HG03521 (cell line): Measurements from ENCODE around the gene TLK2.
"Not testable (repeated sequence)": the region's sequence is repeated elsewhere in the genome, so short reads cannot be mapped to it uniquely, and the experiment has no call there.

ENCODE experiments used
- ATAC-seq: cut with Tn5 transposase; IDR thresholded peaks from one replicate; pipeline ENCODE4 v1.9.1; 2021; ENCODE audit warnings: mild to moderate bottlenecking, moderate library complexity; ENCODE audit not compliant: unreplicated experiment

TLK2 gene

GRCh38 chr17:62482553-62482952, 3.9 kb downstream of the TLK2 start:
- ATAC-seq: not testable (repeated sequence)

GRCh38 chr17:62490990-62491389, 12.4 kb downstream of the TLK2 start:
- not testable (repeated sequence) for ATAC-seq

- ATAC-seq: not testable (repeated sequence)
These were observed 14.5 kb downstream of the TLK2 start for GRCh38 chr17:62493049-62493655.

GRCh38 chr17:62494073-62494472, 15.4 kb downstream of the TLK2 start:
- not testable (repeated sequence) for ATAC-seq

- not testable (repeated sequence) for ATAC-seq
These were observed 17.7 kb downstream of the TLK2 start for GRCh38 chr17:62496344-62496743.

- ATAC-seq: not testable (repeated sequence)
These were observed 20.2 kb downstream of the TLK2 start for GRCh38 chr17:62498796-62499195.

- not testable (repeated sequence) for ATAC-seq
These were observed 21.8 kb downstream of the TLK2 start for GRCh38 chr17:62500463-62500862.

DNA sequence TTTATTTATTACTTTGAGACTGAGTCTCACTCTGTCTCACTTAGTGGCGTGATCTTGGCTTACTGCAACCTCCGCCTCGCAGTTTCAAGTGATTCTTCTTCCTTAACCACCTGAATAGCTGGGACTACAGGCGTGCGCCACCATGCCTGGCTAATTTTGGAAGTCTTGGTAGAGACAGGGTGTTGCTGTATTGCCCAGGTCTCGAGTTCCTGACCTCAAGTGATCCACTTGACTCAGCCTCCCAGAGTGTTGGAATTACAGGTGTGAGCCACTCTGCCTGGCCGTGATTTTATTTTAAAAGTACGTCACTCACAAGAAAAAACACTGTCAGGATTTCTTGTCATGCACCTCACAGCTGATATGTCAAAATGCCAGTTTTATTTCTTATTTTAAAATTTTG, 26.2 kb downstream of the TLK2 start:
- ATAC-seq: not testable (repeated sequence)

- ATAC-seq: not testable (repeated sequence)
These were observed 28.7 kb downstream of the TLK2 start for GRCh38 chr17:62507191-62507836.

- not testable (repeated sequence) for ATAC-seq
These were observed 31.7 kb downstream of the TLK2 start for GRCh38 chr17:62510247-62510819.

DNA sequence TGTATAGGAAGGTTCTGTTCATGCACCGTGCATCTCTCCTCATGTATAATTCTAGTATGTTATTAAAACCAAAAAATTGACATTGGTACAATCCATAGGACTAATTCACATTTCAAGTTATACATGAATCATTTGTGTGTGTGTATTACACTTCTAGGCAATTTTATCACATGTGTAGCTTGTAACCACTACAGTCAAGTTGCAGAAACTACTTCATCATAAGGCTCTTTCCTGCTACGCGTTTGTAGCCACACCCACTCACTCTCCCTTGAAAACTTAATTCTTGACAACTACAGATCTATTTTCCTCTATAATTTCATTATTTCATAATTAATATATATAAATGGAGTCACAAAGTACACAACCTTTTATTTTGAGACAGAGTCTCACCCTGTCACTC, 32.4 kb downstream of the TLK2 start:
- not testable (repeated sequence) for ATAC-seq

- not testable (repeated sequence) for ATAC-seq
These were observed 37.8 kb downstream of the TLK2 start for GRCh38 chr17:62516376-62516775.

GRCh38 chr17:62521295-62521694, 42.7 kb downstream of the TLK2 start:
- ATAC-seq: not testable (repeated sequence)

GRCh38 chr17:62524077-62524476, 45.5 kb downstream of the TLK2 start:
- not testable (repeated sequence) for ATAC-seq

DNA sequence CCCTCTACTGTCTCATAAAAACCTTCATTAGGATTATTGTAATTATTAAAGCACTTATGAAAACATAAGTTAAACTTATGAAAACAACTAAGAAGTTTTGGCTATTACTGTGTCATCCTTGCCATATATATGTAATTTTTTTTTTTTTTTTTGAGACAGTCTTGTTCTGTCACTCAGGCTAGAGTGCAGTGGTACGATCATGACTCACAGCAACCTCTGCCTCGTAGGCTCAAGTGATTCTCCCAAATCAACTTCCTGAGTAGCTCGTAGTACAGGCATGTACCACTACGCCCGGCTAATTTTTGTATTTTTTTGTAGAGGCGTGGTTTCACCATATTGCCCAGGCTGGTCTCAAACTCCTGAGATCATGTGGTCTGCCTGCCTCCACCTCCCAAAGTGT, 46.7 kb downstream of the TLK2 start:
- ATAC-seq: not testable (repeated sequence)

DNA sequence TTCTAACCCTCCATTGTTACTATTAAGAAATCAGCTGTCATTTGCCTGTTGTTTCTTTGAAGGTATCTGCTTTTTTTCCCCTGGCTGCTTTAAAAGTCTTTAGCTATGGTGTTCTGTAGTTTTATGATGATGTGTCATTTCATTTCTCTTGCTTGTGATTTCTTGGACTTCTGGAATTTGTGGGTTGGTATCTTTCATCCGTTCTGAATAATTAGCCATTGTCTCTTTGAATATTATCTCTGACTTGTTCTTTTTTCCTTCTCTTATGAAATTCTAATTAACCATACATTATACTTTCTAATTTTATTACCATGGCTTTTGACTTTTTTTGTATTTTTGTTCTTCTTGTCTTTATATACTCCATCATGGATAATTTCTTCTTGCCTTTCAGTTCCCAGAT, 52.3 kb downstream of the TLK2 start:
- ATAC-seq: not testable (repeated sequence)

DNA sequence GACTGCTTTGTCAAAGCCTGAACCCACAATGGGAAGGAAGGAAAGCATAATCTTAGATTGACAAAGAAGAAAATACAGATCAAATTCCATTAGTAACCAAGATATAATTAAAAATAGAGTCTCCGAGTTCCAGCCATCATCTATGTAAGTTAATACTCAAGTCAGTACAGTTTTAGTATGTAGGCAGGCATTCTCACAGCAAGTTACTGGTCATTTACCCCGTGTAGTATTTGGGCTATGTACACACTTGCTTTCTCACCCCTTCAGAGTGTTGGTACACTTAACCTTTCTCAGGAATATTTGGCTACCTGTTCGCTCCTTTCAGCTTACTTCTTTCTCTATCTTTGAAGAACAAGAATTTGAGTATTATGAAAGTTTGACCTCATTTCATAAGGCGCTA, 57.9 kb downstream of the TLK2 start:
- not testable (repeated sequence) for ATAC-seq

DNA sequence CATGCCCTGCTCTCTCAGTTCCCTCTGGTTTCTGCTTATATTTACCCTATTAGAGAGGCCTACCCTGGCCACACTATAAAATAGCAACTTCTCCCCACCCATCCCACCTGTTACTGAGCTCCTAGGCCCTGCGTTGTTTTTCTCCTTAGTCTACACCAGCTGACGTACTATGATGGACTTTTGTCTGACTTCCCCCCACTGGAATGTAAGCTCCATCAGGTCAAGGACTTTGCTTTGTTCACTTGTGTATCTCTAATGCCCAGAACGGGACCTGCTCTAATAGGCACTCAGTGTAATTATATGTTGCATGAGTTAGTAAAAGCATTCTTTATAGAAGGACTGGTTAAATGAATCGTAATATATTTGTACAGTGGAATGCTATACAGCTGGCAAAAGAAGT, 62.4 kb downstream of the TLK2 start:
- not testable (repeated sequence) for ATAC-seq

DNA sequence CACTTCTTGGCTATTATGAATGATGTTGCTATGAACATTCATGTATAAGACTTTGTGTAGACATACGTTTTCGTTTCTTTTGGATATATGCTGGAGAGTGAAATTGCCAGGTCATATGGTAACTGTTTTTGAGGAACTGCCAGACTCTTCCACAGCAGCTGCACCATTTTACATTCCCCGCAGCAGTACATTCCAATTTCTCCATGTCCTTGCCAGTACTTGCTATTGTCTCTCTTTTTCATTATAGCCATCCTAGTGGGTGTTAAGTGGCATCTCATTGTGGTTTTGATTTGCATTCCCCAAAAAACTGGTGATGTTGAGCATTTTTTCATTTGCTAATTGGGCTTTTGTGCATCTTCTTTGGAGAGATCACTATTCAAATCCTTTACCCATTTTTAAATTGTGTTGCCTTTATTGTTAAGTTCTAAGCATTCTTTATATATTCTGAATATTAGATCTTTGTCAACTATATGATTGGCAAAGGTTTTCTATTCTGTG, 64.7 kb downstream of the TLK2 start:
- not testable (repeated sequence) for ATAC-seq

DNA sequence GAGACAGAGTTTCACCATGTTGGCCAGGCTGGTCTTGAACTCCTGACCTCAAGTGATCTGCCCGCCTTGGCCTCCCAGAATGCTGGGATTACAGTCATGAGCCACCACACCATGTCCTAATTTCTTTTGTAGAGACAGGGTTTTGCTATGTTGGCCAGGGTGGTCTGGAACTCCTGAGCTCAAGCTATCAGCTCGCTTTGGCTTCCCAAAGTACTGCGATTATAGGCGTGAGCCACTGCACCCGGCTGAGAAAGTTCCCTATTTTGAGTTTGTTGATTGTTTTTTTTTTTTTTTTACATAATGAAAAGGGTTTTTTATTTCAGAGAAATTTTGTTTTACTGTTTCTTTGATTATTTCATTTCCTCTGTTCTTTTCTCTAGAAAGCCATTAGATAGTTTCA, 67.4 kb downstream of the TLK2 start:
- not testable (repeated sequence) for ATAC-seq

DNA sequence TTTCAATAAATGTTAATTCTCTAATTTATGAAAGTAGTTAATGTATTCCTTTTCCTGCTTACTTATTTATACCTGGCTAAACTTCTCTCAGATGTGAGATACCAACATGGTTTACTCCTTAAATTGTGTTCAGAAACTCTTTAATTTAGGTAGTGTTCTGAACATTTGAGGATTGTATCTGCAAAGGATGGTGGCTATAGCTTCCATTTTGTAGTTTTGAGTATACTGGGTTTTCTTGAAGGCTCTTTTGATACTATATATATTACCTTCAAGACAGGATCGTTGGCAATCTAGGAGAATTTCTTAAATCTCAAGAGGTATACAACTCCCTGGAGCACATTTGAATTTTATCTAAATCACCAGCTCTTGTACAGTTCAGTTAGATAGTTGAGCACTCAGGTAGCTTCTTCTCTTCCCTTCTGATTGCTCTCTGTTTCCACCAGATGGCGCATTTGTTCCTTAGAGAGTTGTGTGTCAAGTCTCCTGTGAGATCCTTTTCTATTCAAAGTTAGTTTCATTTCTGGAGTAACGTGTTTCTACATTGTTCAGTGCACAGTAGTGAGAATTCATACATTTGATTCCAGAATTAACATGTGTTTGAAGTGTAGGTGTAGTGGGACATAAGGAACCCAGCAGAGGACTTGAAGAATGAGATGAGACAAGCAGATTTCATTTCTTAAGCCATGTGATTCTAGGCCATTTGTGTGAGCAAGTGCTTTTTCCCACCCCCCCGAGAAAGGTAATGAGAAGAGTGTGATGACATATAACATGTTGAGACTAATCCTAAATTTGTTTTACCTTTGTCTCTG, 74.4 kb downstream of the TLK2 start:
- ATAC-seq: not testable (repeated sequence)
